SK-N-SH treated with all-trans-retinoic acid at 6 μM for 48 hours (cell line): Measurements from ENCODE around the gene SAMD4B.

Experiments
- ATAC-seq: fragments of 200-7000 bp; cut with Tn5 transposase; 3 replicates; pipeline ENCODE4 v1.9.1; 2020; ENCODE audit warnings: mild to moderate bottlenecking, moderate library complexity
- ARNTL ChIP-seq: fragments of 450-650 bp; formaldehyde crosslinking; IDR thresholded peaks from 2 replicates; pipeline ENCODE4 v1.5.0; 2020; ENCODE audit warnings: low read depth, mild to moderate bottlenecking, moderate library complexity, borderline replicate concordance
- BACH2 ChIP-seq: fragments of 250-450 bp; sonication (Bioruptor Pico); IDR thresholded peaks from 2 replicates; pipeline ENCODE4 v1.9.0; 2021; ENCODE audit warnings: mild to moderate bottlenecking, borderline replicate concordance
- CSDC2 ChIP-seq: fragments of 250-450 bp; sonication (Bioruptor Pico); IDR thresholded peaks from 2 replicates; pipeline ENCODE4 v1.5.0; 2020; ENCODE audit warnings: mild to moderate bottlenecking, moderate library complexity
- ESRRG ChIP-seq: fragments of 250-450 bp; sonication (Bioruptor Pico); IDR thresholded peaks from 2 replicates; pipeline ENCODE4 v1.6.1; 2021; ENCODE audit warnings: mild to moderate bottlenecking
- GLIS3 ChIP-seq: fragments of 250-450 bp; sonication (Bioruptor Pico); IDR thresholded peaks from 2 replicates; pipeline ENCODE4 v1.5.0; 2020; ENCODE audit warnings: mild to moderate bottlenecking, moderate library complexity
- ISL1 ChIP-seq: fragments of 250-450 bp; sonication (Bioruptor Pico); IDR thresholded peaks from 2 replicates; pipeline ENCODE4 v2.1.2; 2022; ENCODE audit warnings: mild to moderate bottlenecking, moderate library complexity
- PPARA ChIP-seq: fragments of 250-450 bp; sonication (Bioruptor Pico); IDR thresholded peaks from 2 replicates; pipeline ENCODE4 v1.5.0; 2020; ENCODE audit warnings: mild to moderate bottlenecking, borderline replicate concordance
- RARB ChIP-seq: fragments of 250-450 bp; sonication (Bioruptor Pico); IDR thresholded peaks from 2 replicates; pipeline ENCODE4 v1.8.0; 2021; ENCODE audit warnings: mild to moderate bottlenecking, moderate library complexity
- SNAI2 ChIP-seq: fragments of 250-450 bp; sonication (Bioruptor Pico); IDR thresholded peaks from 2 replicates; pipeline ENCODE4 v1.5.0; 2020; ENCODE audit warnings: mild to moderate bottlenecking, moderate library complexity
- TCF4 ChIP-seq: fragments of 250-450 bp; sonication (Bioruptor Pico); IDR thresholded peaks from 2 replicates; pipeline ENCODE4 v1.8.0; 2021; ENCODE audit warnings: mild to moderate bottlenecking, moderate library complexity, borderline replicate concordance
- TOX ChIP-seq: fragments of 250-450 bp; sonication (Bioruptor Pico); IDR thresholded peaks from 2 replicates; pipeline ENCODE4 v1.8.0; 2021; ENCODE audit warnings: mild to moderate bottlenecking, moderate library complexity, borderline replicate concordance
- ZC3H10 ChIP-seq: fragments of 250-450 bp; sonication (Bioruptor Pico); IDR thresholded peaks from 2 replicates; pipeline ENCODE4 v1.5.1; 2021; ENCODE audit warnings: mild to moderate bottlenecking, moderate library complexity
- ZFP3 ChIP-seq: fragments of 250-450 bp; sonication (Bioruptor Pico); IDR thresholded peaks from 2 replicates; pipeline ENCODE4 v1.5.0; 2020; ENCODE audit warnings: mild to moderate bottlenecking, moderate library complexity
- ZFP30 ChIP-seq: fragments of 450-650 bp; formaldehyde crosslinking; IDR thresholded peaks from 2 replicates; pipeline ENCODE4 v1.5.0; 2022; ENCODE audit warnings: mild to moderate bottlenecking, moderate library complexity
- ZNF565 ChIP-seq: fragments of 450-650 bp; formaldehyde crosslinking; conservative IDR thresholded peaks from 2 replicates; pipeline ENCODE4 v1.5.0; 2020; ENCODE audit warnings: low read depth, mild to moderate bottlenecking, moderate library complexity
- ZNF70 ChIP-seq: fragments of 450-650 bp; formaldehyde crosslinking; IDR thresholded peaks from 2 replicates; pipeline ENCODE4 v1.5.0; 2020; ENCODE audit warnings: mild to moderate bottlenecking, moderate library complexity
- ZNF8 ChIP-seq: fragments of 450-650 bp; formaldehyde crosslinking; IDR thresholded peaks from 2 replicates; pipeline ENCODE4 v1.5.0; 2020; ENCODE audit warnings: mild to moderate bottlenecking, moderate library complexity
- TF ChIP-seq, protein P1 (sequence below): fragments of 250-450 bp; sonication (Bioruptor Pico); IDR thresholded peaks from 2 replicates; pipeline ENCODE4 v1.5.1; 2021; ENCODE audit warnings: mild to moderate bottlenecking, moderate library complexity
- TF ChIP-seq, protein P2 (sequence below): fragments of 250-450 bp; sonication (Bioruptor Pico); IDR thresholded peaks from 2 replicates; pipeline ENCODE4 v1.8.0; 2021; ENCODE audit warnings: low read depth, mild to moderate bottlenecking, moderate library complexity, borderline replicate concordance
- TF ChIP-seq, protein P3 (sequence below): fragments of 250-450 bp; sonication (Bioruptor Pico); IDR thresholded peaks from 2 replicates; pipeline ENCODE4 v1.8.0; 2020; ENCODE audit warnings: mild to moderate bottlenecking, moderate library complexity, borderline replicate concordance
- TF ChIP-seq, protein P4 (sequence below): fragments of 250-450 bp; sonication (Bioruptor Pico); IDR thresholded peaks from 2 replicates; pipeline ENCODE4 v1.5.1; 2020; ENCODE audit warnings: low read depth, mild to moderate bottlenecking, moderate library complexity
- TF ChIP-seq, protein P5 (sequence below): fragments of 250-450 bp; sonication (Bioruptor Pico); IDR thresholded peaks from 2 replicates; pipeline ENCODE4 v1.5.0; 2020; ENCODE audit warnings: mild to moderate bottlenecking, moderate library complexity

Gene SAMD4B

DNA sequence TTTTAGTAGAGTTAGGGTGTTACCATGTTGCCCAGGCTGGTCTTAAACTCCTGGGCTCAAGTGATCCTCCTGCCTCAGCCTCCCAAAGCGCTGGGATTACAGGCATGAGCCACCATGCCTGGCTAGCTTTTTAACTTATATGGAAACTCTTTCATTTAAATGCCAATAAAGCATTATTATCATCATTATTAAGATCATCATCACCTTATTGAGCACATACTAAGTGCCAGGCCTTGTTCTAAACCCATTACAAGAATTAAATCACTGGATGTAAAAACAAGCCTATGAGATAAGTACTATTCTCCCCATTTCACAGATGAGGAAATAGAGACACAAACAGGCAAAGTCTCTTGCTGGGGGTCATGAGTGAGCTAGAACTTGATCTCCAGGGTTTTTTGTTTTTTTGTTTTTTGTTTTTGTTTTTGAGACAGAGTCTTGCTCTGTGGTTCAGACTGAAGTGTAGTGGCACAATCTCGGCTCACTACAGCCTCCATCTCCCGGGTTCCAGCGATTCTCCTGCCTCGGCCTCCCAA lies 7.7 kb upstream of the SAMD4B start:
- ATAC-seq: no peak
- TF ChIP-seq, protein P1, sequence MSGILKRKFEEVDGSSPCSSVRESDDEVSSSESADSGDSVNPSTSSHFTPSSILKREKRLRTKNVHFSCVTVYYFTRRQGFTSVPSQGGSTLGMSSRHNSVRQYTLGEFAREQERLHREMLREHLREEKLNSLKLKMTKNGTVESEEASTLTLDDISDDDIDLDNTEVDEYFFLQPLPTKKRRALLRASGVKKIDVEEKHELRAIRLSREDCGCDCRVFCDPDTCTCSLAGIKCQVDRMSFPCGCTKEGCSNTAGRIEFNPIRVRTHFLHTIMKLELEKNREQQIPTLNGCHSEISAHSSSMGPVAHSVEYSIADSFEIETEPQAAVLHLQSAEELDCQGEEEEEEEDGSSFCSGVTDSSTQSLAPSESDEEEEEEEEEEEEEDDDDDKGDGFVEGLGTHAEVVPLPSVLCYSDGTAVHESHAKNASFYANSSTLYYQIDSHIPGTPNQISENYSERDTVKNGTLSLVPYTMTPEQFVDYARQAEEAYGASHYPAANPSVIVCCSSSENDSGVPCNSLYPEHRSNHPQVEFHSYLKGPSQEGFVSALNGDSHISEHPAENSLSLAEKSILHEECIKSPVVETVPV (CRISPR knock-in tag): no peak
- TF ChIP-seq, protein P2, sequence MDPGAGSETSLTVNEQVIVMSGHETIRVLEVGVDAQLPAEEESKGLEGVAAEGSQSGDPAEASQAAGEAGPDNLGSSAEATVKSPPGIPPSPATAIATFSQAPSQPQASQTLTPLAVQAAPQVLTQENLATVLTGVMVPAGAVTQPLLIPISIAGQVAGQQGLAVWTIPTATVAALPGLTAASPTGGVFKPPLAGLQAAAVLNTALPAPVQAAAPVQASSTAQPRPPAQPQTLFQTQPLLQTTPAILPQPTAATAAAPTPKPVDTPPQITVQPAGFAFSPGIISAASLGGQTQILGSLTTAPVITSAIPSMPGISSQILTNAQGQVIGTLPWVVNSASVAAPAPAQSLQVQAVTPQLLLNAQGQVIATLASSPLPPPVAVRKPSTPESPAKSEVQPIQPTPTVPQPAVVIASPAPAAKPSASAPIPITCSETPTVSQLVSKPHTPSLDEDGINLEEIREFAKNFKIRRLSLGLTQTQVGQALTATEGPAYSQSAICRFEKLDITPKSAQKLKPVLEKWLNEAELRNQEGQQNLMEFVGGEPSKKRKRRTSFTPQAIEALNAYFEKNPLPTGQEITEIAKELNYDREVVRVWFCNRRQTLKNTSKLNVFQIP (CRISPR knock-in tag): no peak
- TF ChIP-seq TCF4 (CRISPR knock-in tag) (no peak), ZFP30 (CRISPR knock-in tag) (no peak), PPARA (CRISPR knock-in tag) (no peak), ARNTL (CRISPR knock-in tag) (no peak)
- TF ChIP-seq, protein P3, sequence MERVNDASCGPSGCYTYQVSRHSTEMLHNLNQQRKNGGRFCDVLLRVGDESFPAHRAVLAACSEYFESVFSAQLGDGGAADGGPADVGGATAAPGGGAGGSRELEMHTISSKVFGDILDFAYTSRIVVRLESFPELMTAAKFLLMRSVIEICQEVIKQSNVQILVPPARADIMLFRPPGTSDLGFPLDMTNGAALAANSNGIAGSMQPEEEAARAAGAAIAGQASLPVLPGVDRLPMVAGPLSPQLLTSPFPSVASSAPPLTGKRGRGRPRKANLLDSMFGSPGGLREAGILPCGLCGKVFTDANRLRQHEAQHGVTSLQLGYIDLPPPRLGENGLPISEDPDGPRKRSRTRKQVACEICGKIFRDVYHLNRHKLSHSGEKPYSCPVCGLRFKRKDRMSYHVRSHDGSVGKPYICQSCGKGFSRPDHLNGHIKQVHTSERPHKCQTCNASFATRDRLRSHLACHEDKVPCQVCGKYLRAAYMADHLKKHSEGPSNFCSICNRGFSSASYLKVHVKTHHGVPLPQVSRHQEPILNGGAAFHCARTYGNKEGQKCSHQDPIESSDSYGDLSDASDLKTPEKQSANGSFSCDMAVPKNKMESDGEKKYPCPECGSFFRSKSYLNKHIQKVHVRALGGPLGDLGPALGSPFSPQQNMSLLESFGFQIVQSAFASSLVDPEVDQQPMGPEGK (CRISPR knock-in tag): no peak
- TF ChIP-seq, protein P4, sequence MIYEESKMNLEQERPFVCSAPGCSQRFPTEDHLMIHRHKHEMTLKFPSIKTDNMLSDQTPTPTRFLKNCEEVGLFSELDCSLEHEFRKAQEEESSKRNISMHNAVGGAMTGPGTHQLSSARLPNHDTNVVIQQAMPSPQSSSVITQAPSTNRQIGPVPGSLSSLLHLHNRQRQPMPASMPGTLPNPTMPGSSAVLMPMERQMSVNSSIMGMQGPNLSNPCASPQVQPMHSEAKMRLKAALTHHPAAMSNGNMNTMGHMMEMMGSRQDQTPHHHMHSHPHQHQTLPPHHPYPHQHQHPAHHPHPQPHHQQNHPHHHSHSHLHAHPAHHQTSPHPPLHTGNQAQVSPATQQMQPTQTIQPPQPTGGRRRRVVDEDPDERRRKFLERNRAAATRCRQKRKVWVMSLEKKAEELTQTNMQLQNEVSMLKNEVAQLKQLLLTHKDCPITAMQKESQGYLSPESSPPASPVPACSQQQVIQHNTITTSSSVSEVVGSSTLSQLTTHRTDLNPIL: no peak

DNA sequence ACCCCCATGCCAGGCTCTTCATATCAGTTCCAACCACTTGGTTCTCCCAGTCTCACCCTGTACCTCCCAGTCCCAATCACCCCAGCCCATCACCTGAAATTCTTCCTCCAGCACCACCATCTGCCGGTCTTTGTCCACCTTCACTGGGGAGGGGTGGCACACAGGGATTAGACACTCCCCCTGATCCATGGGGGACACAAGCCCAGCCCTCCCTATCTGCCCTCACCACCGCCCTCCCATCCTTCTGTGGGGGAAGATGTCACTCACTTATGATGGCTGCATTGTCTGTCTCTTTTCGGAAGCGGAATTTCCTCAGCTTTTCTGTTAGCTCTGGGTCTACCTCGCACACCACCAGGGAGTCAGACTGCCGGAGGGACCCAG lies 7.1 kb upstream of the SAMD4B start:
- no peak for ATAC-seq
- TF ChIP-seq ZNF8 (no peak), SNAI2 (CRISPR knock-in tag) (no peak), GLIS3 (CRISPR knock-in tag) (no peak), CSDC2 (CRISPR knock-in tag) (no peak), ESRRG (CRISPR knock-in tag) (no peak), TOX (CRISPR knock-in tag) (no peak), TCF4 (CRISPR knock-in tag) (no peak), ZFP30 (CRISPR knock-in tag) (no peak), RARB (no peak), ISL1 (no peak), ZC3H10 (CRISPR knock-in tag) (no peak), BACH2 (CRISPR knock-in tag) (no peak), ZFP3 (CRISPR knock-in tag) (no peak), ZNF70 (CRISPR knock-in tag) (no peak), ZNF565 (CRISPR knock-in tag) (no peak)
- TF ChIP-seq, protein P5, sequence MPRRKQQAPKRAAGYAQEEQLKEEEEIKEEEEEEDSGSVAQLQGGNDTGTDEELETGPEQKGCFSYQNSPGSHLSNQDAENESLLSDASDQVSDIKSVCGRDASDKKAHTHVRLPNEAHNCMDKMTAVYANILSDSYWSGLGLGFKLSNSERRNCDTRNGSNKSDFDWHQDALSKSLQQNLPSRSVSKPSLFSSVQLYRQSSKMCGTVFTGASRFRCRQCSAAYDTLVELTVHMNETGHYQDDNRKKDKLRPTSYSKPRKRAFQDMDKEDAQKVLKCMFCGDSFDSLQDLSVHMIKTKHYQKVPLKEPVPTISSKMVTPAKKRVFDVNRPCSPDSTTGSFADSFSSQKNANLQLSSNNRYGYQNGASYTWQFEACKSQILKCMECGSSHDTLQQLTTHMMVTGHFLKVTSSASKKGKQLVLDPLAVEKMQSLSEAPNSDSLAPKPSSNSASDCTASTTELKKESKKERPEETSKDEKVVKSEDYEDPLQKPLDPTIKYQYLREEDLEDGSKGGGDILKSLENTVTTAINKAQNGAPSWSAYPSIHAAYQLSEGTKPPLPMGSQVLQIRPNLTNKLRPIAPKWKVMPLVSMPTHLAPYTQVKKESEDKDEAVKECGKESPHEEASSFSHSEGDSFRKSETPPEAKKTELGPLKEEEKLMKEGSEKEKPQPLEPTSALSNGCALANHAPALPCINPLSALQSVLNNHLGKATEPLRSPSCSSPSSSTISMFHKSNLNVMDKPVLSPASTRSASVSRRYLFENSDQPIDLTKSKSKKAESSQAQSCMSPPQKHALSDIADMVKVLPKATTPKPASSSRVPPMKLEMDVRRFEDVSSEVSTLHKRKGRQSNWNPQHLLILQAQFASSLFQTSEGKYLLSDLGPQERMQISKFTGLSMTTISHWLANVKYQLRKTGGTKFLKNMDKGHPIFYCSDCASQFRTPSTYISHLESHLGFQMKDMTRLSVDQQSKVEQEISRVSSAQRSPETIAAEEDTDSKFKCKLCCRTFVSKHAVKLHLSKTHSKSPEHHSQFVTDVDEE (CRISPR knock-in tag): no peak
- TF ChIP-seq, protein P4: no peak
- TF ChIP-seq, protein P1 (CRISPR knock-in tag): no peak
